HG03469 (cell line): ENCODE data around the gene FIS1.
A peak's percentile ranks its signal among the peaks of the same experiment; 100 is the strongest.

Experiments
- ATAC-seq: cut with Tn5 transposase; IDR thresholded peaks from one replicate; pipeline ENCODE4 v1.9.1; 2021; ENCODE audit warnings: mild to moderate bottlenecking, moderate library complexity, moderate number of reproducible peaks; ENCODE audit not compliant: unreplicated experiment

Gene FIS1

GRCh38 chr7:101235050-101235449, 9.8 kb downstream of the FIS1 start:
- ATAC-seq = no peak

- ATAC-seq = no peak
Measured at GRCh38 chr7:101234636-101235035, 10.2 kb downstream of the FIS1 start.

- ATAC-seq = no peak
Measured at GRCh38 chr7:101233907-101234547, 10.9 kb downstream of the FIS1 start.

GRCh38 chr7:101232141-101232850, 12.6 kb downstream of the FIS1 start:
- ATAC-seq = no peak

GRCh38 chr7:101231644-101232043, 13.2 kb downstream of the FIS1 start:
- no peak for ATAC-seq

DNA sequence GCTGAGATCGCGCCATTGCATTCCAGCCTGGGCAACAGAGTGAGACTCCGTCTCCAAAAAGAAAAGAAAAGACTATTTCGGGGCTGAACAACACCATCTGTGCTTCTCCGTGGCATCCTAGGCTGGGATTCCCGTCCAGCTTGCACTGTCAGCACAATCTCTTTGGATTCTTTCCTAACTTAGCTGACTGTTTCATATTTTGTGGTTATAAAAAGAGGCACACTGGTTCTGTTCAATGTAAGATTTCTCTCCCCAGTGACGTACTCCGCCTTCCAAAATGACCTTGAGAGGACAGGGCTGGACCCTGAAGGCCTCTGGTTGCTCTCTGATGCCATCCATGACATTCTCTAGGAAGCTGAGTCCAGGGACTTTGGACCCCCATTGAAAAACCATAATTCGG, 18.2 kb downstream of the FIS1 start:
- ATAC-seq = no peak

DNA sequence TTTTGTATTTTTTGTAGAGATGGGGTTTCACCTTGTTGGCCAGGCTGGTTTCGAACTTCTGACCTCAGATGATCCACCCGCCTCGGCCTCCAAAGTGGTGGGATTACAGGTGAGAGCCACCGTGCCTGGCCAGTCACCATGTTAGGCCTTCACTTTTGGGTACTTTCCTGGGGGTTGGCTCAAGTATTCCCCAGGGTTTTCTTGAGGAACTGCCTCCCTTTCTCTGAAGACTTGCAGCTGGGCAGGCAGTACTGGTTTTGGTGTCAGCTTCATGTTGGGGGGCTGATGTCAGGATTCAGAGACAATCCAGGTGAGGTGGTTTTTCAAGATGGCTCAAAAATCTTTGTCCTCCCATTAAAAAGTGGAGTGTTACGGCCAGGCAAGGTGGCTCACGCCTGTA, 19.2 kb downstream of the FIS1 start:
- no peak for ATAC-seq

DNA sequence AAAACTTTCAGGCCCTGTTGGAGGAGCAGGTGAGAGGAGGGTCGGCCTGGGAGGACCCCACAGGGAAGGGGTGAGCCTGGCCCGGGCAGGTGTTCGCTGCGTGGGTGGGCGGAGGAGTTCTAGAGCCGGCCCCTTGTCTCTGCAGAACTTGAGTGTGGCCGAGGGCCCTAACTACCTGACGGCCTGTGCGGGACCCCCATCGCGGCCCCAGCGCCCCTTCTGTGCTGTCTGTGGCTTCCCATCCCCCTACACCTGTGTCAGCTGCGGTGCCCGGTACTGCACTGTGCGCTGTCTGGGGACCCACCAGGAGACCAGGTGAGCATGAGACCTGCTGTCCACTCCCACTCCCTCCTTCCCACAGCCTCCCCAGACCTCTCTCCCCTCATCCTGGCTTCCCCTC, 21.4 kb downstream of the FIS1 start:
- ATAC-seq = no peak

DNA sequence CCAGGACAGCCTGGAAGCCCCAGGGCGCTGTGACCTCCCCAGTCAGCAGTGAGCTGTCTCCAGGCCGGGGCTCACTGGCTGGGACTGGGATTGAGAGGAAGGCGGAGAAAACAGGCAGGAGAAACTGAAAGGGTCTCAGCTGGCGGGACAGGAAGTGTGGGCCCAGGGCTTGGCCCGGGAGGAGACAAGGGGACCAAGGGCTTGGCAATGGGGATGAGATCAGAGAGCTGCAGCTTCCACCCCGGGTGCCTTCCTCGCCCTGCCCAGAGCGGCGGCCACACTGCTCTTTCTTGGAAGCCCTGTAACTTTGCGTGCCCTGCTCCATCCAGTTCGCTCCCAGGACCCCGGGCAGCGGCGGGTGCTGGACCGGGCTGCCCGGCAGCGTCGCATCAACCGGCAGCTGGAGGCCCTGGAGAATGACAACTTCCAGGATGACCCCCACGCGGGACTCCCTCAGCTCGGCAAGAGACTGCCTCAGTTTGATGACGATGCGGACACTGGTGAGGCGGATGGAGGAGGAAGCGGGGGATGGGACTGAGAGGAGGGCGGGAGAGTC, 22.5 kb downstream of the FIS1 start:
- ATAC-seq = no peak

GRCh38 chr7:101220295-101220694, 24.6 kb downstream of the FIS1 start:
- ATAC-seq = no peak

- no peak for ATAC-seq
Measured at GRCh38 chr7:101218236-101219125, 26.4 kb downstream of the FIS1 start.

DNA sequence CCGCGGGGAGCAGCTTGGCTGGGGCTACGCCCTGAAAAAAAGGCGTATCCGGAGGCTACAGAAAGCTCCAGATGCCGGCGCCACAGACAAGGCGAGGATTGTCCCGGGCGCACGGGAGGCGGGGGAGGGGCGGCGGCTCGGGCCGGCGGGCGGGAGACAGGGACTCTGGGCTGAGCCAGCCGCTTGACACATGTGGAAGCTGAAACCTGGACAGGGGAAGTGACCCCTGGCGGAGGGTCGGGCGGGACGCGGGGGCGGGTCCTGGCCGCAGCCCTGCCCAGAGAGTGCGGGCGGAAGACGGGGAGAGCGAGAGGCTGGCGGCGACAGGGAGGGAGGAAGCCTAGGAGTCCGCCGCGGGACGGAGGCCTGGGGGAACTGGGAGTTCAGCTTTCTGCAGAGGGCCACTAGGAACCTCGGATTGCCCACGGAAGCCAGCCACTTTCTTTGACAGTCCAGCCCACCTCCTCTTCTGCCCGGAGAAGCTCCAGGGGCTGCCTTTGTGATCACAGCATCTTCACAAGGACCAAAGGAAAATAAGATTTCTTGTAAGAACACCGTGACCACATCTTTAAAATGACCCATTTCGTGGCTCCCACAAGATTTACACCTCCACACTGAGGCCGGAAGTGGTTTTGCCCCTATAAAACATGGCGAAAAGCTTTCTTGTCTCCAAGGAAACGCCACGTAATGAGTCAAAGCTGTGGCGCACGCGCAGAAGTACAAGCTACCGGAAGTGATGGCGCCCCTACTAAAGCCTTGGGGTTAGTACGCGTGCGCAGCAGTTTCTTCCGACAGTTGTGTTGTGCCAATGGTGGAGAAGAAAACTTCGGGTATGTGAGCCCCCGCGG, 27.3 kb downstream of the FIS1 start, which contains the start of the genes PLOD3 and ZNHIT1:
TSS of gene PLOD3 (minus strand) at position 194 of the 848 bp plus-strand sequence. CDS start 307 bp downstream, outside the sequence.
TSS of gene ZNHIT1 (plus strand) at position 778 of the 848 bp plus-strand sequence. CDS start at position 809, 31 bp downstream.
- ATAC-seq = peak; percentile 37

- no peak for ATAC-seq
Measured at GRCh38 chr7:101216860-101217387, 28.0 kb downstream of the FIS1 start.

GRCh38 chr7:101216001-101216859, 28.7 kb downstream of the FIS1 start:
- no peak for ATAC-seq

- no peak for ATAC-seq
Measured at GRCh38 chr7:101212014-101212413, 32.9 kb downstream of the FIS1 start.

- ATAC-seq = no peak
Measured at GRCh38 chr7:101211501-101211900, 33.4 kb downstream of the FIS1 start.

GRCh38 chr7:101210143-101210542, 34.7 kb downstream of the FIS1 start:
- ATAC-seq = no peak

DNA sequence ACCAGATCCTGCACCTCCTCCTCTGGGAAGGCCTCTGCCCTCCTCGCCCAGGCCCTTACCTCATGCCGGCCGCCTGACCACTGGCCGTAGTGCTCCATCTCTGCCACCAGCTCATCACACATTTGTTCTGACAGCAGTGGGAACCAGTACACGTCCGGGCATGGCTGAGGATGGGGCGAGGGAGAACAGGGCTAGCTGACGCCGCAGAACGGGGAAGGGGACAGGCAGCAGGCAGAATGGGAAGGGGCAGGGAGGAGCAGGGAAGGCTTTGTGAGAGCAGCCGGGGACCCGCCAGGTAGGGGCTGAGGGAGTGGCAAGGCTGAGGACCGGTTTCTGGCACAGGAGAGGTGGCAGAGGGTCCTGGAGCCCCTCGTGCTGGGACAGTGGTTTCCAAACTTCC, 36.1 kb downstream of the FIS1 start:
- ATAC-seq = no peak

GRCh38 chr7:101207459-101207858, 37.4 kb downstream of the FIS1 start:
- no peak for ATAC-seq
